ENCODE data around the gene CWF19L2.

DNA sequence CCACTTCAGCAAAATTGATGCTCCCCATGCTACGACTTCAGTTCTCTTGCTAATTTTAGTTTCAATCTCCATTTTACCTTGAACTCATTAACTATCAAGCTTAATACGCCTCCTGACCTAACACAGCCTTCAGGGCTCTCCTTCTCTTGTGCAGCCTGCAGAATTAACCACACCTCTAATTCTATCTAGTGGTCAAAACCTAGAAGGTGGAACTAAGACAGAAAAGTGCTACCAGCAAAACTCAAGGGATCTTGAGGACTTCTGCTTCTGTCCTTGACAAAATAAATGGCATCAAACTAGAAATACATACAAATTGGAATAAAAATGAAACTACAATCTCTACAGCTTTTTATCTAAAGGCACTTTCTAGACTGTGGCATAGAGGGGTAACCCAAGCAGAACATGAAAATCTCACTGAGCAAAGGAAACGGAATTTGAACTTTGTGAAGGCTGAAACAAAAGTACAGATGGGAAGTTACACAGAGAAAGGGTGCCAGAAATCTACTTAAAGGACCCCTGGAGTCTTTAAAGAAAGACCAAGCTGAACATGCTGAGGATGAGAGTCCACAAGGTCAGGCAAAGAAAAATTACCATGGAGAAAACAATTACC is 10.7 kb downstream of the CWF19L2 start:
- TF ChIP-seq, protein P1, sequence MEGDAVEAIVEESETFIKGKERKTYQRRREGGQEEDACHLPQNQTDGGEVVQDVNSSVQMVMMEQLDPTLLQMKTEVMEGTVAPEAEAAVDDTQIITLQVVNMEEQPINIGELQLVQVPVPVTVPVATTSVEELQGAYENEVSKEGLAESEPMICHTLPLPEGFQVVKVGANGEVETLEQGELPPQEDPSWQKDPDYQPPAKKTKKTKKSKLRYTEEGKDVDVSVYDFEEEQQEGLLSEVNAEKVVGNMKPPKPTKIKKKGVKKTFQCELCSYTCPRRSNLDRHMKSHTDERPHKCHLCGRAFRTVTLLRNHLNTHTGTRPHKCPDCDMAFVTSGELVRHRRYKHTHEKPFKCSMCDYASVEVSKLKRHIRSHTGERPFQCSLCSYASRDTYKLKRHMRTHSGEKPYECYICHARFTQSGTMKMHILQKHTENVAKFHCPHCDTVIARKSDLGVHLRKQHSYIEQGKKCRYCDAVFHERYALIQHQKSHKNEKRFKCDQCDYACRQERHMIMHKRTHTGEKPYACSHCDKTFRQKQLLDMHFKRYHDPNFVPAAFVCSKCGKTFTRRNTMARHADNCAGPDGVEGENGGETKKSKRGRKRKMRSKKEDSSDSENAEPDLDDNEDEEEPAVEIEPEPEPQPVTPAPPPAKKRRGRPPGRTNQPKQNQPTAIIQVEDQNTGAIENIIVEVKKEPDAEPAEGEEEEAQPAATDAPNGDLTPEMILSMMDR (conservative IDR thresholded peaks at IDR 0.05; ENCODE audit: low read depth in 2 of 2): no peak
- TF ChIP-seq EZH2 (IDR thresholded peaks at IDR 0.05; ENCODE audit: low read depth, unreplicated experiment): no peak
- TF ChIP-seq, protein P2, sequence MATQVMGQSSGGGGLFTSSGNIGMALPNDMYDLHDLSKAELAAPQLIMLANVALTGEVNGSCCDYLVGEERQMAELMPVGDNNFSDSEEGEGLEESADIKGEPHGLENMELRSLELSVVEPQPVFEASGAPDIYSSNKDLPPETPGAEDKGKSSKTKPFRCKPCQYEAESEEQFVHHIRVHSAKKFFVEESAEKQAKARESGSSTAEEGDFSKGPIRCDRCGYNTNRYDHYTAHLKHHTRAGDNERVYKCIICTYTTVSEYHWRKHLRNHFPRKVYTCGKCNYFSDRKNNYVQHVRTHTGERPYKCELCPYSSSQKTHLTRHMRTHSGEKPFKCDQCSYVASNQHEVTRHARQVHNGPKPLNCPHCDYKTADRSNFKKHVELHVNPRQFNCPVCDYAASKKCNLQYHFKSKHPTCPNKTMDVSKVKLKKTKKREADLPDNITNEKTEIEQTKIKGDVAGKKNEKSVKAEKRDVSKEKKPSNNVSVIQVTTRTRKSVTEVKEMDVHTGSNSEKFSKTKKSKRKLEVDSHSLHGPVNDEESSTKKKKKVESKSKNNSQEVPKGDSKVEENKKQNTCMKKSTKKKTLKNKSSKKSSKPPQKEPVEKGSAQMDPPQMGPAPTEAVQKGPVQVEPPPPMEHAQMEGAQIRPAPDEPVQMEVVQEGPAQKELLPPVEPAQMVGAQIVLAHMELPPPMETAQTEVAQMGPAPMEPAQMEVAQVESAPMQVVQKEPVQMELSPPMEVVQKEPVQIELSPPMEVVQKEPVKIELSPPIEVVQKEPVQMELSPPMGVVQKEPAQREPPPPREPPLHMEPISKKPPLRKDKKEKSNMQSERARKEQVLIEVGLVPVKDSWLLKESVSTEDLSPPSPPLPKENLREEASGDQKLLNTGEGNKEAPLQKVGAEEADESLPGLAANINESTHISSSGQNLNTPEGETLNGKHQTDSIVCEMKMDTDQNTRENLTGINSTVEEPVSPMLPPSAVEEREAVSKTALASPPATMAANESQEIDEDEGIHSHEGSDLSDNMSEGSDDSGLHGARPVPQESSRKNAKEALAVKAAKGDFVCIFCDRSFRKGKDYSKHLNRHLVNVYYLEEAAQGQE (IDR thresholded peaks at IDR 0.05; ENCODE audit: unreplicated experiment): no peak
- TF ChIP-seq CREB1 (CRISPR knock-in tag; IDR thresholded peaks at IDR 0.05; ENCODE audit: low read depth): no peak

All from GM23338 (cell line).